Measurements from ENCODE around the gene GFI1.

DNA sequence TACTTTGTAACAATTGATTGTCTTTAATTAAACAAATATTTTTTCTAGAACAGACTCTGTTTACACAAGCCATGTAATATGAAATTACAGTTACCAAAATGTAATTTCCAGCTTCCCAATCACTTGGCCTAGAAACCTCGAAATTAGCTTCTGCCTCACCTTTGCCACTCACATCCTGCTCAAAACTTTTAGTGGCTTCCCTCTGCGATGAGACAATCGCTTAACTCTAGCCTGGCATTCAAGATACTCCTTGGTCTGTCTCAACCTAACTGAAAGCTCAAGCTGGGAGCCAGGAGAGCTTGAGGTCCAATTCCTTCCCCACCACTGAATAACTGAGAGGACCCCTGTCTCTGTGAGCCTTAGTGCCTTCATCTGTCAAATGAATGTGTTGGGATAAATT, 42.8 kb downstream of the GFI1 start:
- TF ChIP-seq, protein P1, sequence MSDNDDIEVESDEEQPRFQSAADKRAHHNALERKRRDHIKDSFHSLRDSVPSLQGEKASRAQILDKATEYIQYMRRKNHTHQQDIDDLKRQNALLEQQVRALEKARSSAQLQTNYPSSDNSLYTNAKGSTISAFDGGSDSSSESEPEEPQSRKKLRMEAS (IDR thresholded peaks at IDR 0.05; ENCODE audit: insufficient read depth, insufficient read length) = no peak
- TF ChIP-seq, protein P2, sequence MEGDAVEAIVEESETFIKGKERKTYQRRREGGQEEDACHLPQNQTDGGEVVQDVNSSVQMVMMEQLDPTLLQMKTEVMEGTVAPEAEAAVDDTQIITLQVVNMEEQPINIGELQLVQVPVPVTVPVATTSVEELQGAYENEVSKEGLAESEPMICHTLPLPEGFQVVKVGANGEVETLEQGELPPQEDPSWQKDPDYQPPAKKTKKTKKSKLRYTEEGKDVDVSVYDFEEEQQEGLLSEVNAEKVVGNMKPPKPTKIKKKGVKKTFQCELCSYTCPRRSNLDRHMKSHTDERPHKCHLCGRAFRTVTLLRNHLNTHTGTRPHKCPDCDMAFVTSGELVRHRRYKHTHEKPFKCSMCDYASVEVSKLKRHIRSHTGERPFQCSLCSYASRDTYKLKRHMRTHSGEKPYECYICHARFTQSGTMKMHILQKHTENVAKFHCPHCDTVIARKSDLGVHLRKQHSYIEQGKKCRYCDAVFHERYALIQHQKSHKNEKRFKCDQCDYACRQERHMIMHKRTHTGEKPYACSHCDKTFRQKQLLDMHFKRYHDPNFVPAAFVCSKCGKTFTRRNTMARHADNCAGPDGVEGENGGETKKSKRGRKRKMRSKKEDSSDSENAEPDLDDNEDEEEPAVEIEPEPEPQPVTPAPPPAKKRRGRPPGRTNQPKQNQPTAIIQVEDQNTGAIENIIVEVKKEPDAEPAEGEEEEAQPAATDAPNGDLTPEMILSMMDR (IDR thresholded peaks at IDR 0.05; ENCODE audit: extremely low read depth in 1 of 2, insufficient read depth in 1 of 2, low read depth in 1 of 2, low read length in 2 of 2) = no peak
- TF ChIP-seq EZH2 (IDR thresholded peaks at IDR 0.05; ENCODE audit: borderline replicate concordance, low read depth, low read length, severe bottlenecking) = no peak
- TF ChIP-seq POLR2A (IDR thresholded peaks at IDR 0.05; ENCODE audit: low read depth, low read length) = no peak
